ENCODE measurements around the gene RASA3. TPM values are rescaled to one million over a fixed set of nuclear protein-coding genes. Genes with fewer than 3 reads are reported as not detected.

Gene RASA3
- polyA plus RNA-seq, 3 donors = 9.0 to 32.6 (median 16.6) TPM

DNA sequence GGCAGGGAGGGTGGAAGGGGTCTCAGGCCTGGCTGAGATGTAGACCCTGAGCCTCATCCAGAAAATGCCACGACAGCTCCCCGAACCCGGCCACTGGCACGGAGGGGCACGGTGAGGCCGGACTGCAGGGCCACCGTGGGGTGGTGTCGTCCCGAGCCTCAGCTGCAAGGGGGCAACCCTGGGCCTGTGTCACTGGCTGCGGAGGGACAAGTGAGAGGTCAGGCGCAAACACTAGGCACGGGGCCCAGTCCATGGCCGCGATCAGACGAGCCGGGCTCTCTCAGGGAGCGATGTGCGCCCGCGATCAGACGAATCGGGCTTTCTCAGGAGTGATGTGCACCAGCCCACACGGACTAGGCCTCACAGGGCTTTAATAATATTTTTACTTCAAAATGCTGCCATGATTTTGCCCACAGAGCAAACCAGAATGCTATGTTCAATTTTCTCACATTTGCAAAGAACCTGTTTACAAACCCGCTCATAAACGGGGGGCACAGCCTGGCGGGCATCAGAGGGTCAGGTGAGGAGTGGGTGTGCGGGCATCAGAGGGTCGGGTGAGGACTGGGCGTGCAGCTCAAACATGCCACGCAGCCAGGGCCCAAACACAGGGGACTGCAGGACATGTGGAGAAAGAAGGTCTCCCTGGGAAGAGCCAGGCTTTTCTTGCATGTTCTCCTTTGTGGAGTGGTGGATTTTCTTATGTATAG, 115.9 kb downstream of the RASA3 start:
- Histone ChIP-seq H3K9me3 (replicated peaks in 1 of 2; ENCODE audit: control insufficient read depth in 1 of 2, insufficient read depth in 1 of 2, low read length in 2 of 2) (no peaks in the 10 kb centered on the region), H3K27ac (ENCODE audit: low read depth in 1 of 2, low read length in 2 of 2) (no peak overlapping the region), H3K4me3 (replicated peaks in 1 of 3; ENCODE audit: low read depth in 2 of 3, low read length in 3 of 3) (no peak overlapping the region), H4K20me1 (ENCODE audit: insufficient read depth, low read length) (peaks cover 23% of the 10 kb centered on the region), H3K9ac (ENCODE audit: insufficient read depth, low read length, poor library complexity, severe bottlenecking) (no peak overlapping the region), H2AFZ (ENCODE audit: insufficient read depth, low read depth, low read length, poor library complexity, severe bottlenecking) (no peak overlapping the region), H3K27me3 (ENCODE audit: control insufficient read depth in 2 of 2, insufficient read depth in 2 of 2, low read length in 2 of 2) (no peaks in the 10 kb centered on the region), H3K4me2 (replicated peaks; ENCODE audit: extremely low read depth, low read length, poor library complexity, severe bottlenecking) (no peak overlapping the region), H3K36me3 (replicated peaks in 1 of 2; ENCODE audit: control insufficient read depth in 1 of 2, insufficient read depth in 2 of 2, low read length in 2 of 2) (peaks cover 84 to 97% of the 10 kb centered on the region in 2 donors), H3K79me2 (ENCODE audit: insufficient read depth, low read length) (no peaks in the 10 kb centered on the region), H3K4me1 (ENCODE audit: control insufficient read depth in 1 of 2, insufficient read depth in 2 of 2, low read length in 2 of 2) (no peaks in the 10 kb centered on the region)
- Mint-ChIP-seq H3K4me3 (no peak overlapping the region), H3K27ac (peak overlapping the region in 1 of 7 donors; percentile 17), H3K9me3 (peaks cover 0 to 2% (median 0%) of the 10 kb centered on the region in 7 donors), H3K36me3 (peaks cover 24 to 45% of the 10 kb centered on the region in 2 donors), H3K27me3 (ENCODE audit: low read depth in 3 of 3) (peaks cover 0 to 1% (median 0%) of the 10 kb centered on the region in 3 donors), H3K4me1 (no peaks in the 10 kb centered on the region)
- 93% methylated on average over 30 of the region's 30 CpGs for WGBS (ENCODE audit: insufficient coverage)
- DNase-seq = no peak
- no peak for TF ChIP-seq CTCF (IDR thresholded peaks at IDR 0.05)
- intact Hi-C loops (cut with micrococcal nuclease) = no loop called here

- peaks cover 0 to 1% (median 0%) of the 10 kb centered on the region in 3 donors for H3K27me3 Mint-ChIP-seq (ENCODE audit: low read depth in 3 of 3)
- no peaks in the 10 kb centered on the region for H3K4me1 Mint-ChIP-seq
- H3K4me3 ChIP-seq (replicated peaks in 1 of 3; ENCODE audit: low read depth in 2 of 3, low read length in 3 of 3) = no peak overlapping the region
- no peaks in the 10 kb centered on the region for H3K79me2 ChIP-seq (ENCODE audit: insufficient read depth, low read length)
- H3K9me3 Mint-ChIP-seq = peaks cover 0 to 4% (median 2%) of the 10 kb centered on the region in 7 donors
- peaks cover 84 to 97% of the 10 kb centered on the region in 2 donors for H3K36me3 ChIP-seq (replicated peaks in 1 of 2; ENCODE audit: control insufficient read depth in 1 of 2, insufficient read depth in 2 of 2, low read length in 2 of 2)
- H3K4me3 Mint-ChIP-seq = no peak overlapping the region
- no peak overlapping the region for H2AFZ ChIP-seq (ENCODE audit: insufficient read depth, low read depth, low read length, poor library complexity, severe bottlenecking)
- H3K27ac Mint-ChIP-seq = no peak overlapping the region
- peaks cover 23% of the 10 kb centered on the region for H4K20me1 ChIP-seq (ENCODE audit: insufficient read depth, low read length)
- 99% methylated on average over 11 of the region's 11 CpGs for WGBS (ENCODE audit: insufficient coverage)
- H3K4me1 ChIP-seq (ENCODE audit: control insufficient read depth in 1 of 2, insufficient read depth in 2 of 2, low read length in 2 of 2) = no peaks in the 10 kb centered on the region
- no peak for DNase-seq
- H3K27me3 ChIP-seq (ENCODE audit: control insufficient read depth in 2 of 2, insufficient read depth in 2 of 2, low read length in 2 of 2) = no peaks in the 10 kb centered on the region
- TF ChIP-seq CTCF (IDR thresholded peaks at IDR 0.05) = no peak
- no peak overlapping the region for H3K27ac ChIP-seq (ENCODE audit: low read depth in 1 of 2, low read length in 2 of 2)
- H3K4me2 ChIP-seq (replicated peaks; ENCODE audit: extremely low read depth, low read length, poor library complexity, severe bottlenecking) = no peak overlapping the region
- H3K9me3 ChIP-seq (replicated peaks in 1 of 2; ENCODE audit: control insufficient read depth in 1 of 2, insufficient read depth in 1 of 2, low read length in 2 of 2) = no peaks in the 10 kb centered on the region
- peaks cover 19 to 40% of the 10 kb centered on the region in 2 donors for H3K36me3 Mint-ChIP-seq
- no peak overlapping the region for H3K9ac ChIP-seq (ENCODE audit: insufficient read depth, low read length, poor library complexity, severe bottlenecking)
- intact Hi-C loops (cut with micrococcal nuclease) = no loop called here
Observed at GRCh38 chr13:114015969-114016295, 116.5 kb downstream of the RASA3 start.
